DMS153 treated with DMSO at 0.1 percent for 48 hours (cell line): ENCODE results near the gene PMAIP1.
"Not testable (repeated sequence)": the region's sequence is repeated elsewhere in the genome, so short reads cannot be mapped to it uniquely, and the experiment has no call there.

Source experiments
- DNase-seq: peaks from one replicate; lab custom pipeline; 2025; ENCODE audit not compliant: unreplicated experiment; lab: John Stamatoyannopoulos, UW

Gene PMAIP1

GRCh38 chr18:59899298-59900221 is at the start of gene PMAIP1:
PMAIP1 (plus strand) TSS chr18:59899996; CDS start chr18:59900178, 182 bp downstream.
- peak; percentile 94 for DNase-seq

- no peak for DNase-seq
Measured at GRCh38 chr18:59851784-59852399, 47.9 kb upstream of the PMAIP1 start.

GRCh38 chr18:59852548-59852947 is 47.2 kb upstream of the PMAIP1 start:
- no peak for DNase-seq

- DNase-seq = no peak
Measured at GRCh38 chr18:59853380-59853779, 46.4 kb upstream of the PMAIP1 start.

- not testable (repeated sequence) for DNase-seq
Measured at GRCh38 chr18:59853988-59854387, 45.8 kb upstream of the PMAIP1 start.

- DNase-seq = no peak
Measured at GRCh38 chr18:59861009-59861408, 38.8 kb upstream of the PMAIP1 start.

GRCh38 chr18:59861963-59862819 is 37.6 kb upstream of the PMAIP1 start:
- DNase-seq = no peak

GRCh38 chr18:59865241-59865986 is 34.4 kb upstream of the PMAIP1 start:
- no peak for DNase-seq

GRCh38 chr18:59866551-59867269 is 33.1 kb upstream of the PMAIP1 start:
- DNase-seq = no peak

GRCh38 chr18:59867337-59868104 is 32.3 kb upstream of the PMAIP1 start:
- no peak for DNase-seq

- DNase-seq = no peak
Measured at GRCh38 chr18:59870623-59871130, 29.1 kb upstream of the PMAIP1 start.

- no peak for DNase-seq
Measured at GRCh38 chr18:59871711-59872362, 28.0 kb upstream of the PMAIP1 start.

- DNase-seq = no peak
Measured at GRCh38 chr18:59873641-59874040, 26.2 kb upstream of the PMAIP1 start.

- no peak for DNase-seq
Measured at GRCh38 chr18:59874166-59874565, 25.6 kb upstream of the PMAIP1 start.

- DNase-seq = no peak
Measured at GRCh38 chr18:59876310-59876626, 23.5 kb upstream of the PMAIP1 start.

GRCh38 chr18:59877361-59877760 is 22.4 kb upstream of the PMAIP1 start:
- DNase-seq = no peak

GRCh38 chr18:59878644-59879043 is 21.2 kb upstream of the PMAIP1 start:
- no peak for DNase-seq

- peak; percentile 73 for DNase-seq
Measured at GRCh38 chr18:59881728-59882656, 17.8 kb upstream of the PMAIP1 start.
